ENCODE results near the gene EIF2S2.

DNA sequence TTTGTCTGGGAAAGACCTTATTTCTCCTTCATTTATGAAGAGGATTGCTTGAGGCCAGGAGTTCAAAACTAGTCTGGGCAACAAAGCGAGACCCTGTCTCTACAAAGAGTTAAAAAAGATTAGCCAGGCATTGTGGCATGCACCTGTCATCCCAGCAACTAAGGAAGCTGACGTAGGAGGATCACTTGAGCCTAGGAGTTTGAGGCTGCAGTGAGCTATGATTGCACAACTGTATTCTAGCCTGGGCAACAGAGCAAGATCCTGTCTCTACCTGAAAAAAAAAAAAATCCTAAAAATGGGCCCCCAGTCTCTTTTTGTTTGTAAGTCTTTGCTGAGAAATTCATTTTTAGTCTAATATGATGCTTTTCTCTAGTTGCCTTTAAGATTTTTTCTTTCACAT is 29.2 kb upstream of the EIF2S2 start:
- TF ChIP-seq CTCF (IDR thresholded peaks at IDR 0.05) (no peak), POLR2A (IDR thresholded peaks at IDR 0.05) (no peak)
